Hematopoietic multipotent progenitor cell treated with erythropoietin and hydrocortisone succinate and interleukin-3 and kit ligand, for 6 days (in vitro differentiated cells): ENCODE measurements around the gene BTG2.
"Not testable (repeated sequence)": the region's sequence is repeated elsewhere in the genome, so short reads cannot be mapped to it uniquely, and the experiment has no call there.

Experiments
- DNase-seq: peaks from one replicate; pipeline ENCODE4 v3.0.0-alpha.2; 2015

Gene BTG2

GRCh38 chr1:203296460-203297073 is 8.8 kb upstream of the BTG2 start:
- no peak for DNase-seq

DNA sequence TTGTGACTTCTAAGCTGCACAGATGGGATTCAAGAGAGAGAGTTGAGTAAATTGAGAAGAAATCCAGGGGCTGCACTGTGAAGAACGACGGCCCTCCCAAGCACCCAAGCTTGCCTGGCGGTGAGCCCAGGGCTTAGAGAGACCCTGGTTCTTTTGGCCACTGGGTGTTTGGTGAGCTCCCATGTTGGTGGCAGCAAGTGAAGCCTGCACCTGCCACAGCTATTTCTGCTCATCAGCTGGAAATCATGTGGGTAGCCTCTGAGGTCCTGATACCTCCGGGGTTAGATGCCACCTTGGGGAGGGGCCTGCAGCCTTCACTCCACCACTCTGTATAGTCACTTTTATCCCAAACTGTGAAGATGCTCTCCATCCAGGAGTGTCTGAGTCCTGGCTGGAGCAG is 6.2 kb upstream of the BTG2 start:
- DNase-seq = no peak

- not testable (repeated sequence) for DNase-seq
Observed at GRCh38 chr1:203299719-203300429, 5.4 kb upstream of the BTG2 start.

DNA sequence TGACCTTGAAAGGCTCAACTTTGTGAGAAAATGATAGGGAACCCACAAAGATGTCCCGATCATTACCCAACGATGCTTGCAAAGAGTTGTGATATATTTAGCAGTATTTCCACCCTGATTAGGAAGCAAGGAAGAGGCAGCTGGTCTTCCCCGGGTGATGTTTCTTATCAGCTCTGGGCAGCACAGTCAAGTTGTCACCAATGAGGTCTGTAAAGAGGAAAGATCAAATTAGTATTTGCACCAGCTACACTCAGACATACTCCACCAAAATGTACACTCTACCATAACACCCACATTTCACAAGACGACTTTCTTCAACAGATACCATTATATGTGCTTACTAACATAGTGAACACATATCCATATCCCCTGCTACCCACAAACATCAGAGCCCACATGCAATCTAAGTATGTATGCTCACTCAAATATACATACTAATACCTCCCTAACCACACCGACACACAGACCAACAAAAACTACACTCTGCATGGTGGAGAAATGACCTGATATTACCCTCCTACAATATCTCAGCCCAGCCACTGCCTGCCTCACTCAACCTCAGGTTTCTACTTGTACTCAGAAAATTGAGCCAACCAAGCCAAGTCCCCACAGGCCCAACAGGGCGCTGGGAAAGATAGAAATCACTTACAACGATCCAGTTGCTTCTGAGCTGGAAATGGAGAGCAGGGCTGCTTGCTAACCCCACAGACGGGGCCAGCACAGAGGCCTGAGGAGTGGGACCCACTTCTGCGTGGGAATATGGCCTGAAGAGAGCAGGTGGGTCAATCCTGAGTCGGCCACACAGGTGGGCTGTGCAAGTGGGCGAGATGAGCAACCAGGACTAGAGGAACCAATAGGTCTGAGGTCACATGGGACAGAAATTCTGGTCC is 4.6 kb upstream of the BTG2 start:
- DNase-seq = peak; percentile 90

- DNase-seq = no peak
Observed at GRCh38 chr1:203301331-203301668, 4.0 kb upstream of the BTG2 start.

- DNase-seq = no peak
Observed at GRCh38 chr1:203302456-203302855, 2.9 kb upstream of the BTG2 start.

GRCh38 chr1:203302894-203303293 is 2.4 kb upstream of the BTG2 start:
- no peak for DNase-seq

DNA sequence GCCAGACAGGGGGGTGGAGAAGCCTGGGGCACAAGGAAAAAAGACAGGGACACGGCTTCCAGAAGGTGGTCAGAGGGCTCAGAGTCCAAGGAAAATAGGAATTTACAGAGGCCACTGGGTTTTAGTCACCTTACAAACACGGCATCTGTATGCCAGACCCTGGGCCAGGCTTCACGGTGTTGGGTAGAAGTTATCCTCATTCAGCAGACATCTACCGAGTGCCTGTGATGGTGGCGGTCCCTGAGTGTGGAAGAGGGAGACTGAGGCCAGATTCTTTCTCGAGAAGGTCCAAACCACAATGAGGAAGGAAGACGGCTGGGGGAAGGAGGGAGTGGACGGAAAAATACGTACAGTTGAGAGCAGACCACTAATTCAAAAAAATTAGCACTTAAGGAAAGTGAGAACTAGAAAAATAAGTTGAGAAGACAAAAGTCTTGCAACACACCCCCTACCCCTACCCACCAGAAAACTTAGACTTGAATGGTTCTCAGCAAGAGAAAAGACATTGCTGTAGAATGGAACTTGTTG is 864 bp upstream of the BTG2 start:
- DNase-seq = peak; percentile 17

GRCh38 chr1:203305809-203306088 is 430 bp downstream of the BTG2 start:
- no peak for DNase-seq

DNA sequence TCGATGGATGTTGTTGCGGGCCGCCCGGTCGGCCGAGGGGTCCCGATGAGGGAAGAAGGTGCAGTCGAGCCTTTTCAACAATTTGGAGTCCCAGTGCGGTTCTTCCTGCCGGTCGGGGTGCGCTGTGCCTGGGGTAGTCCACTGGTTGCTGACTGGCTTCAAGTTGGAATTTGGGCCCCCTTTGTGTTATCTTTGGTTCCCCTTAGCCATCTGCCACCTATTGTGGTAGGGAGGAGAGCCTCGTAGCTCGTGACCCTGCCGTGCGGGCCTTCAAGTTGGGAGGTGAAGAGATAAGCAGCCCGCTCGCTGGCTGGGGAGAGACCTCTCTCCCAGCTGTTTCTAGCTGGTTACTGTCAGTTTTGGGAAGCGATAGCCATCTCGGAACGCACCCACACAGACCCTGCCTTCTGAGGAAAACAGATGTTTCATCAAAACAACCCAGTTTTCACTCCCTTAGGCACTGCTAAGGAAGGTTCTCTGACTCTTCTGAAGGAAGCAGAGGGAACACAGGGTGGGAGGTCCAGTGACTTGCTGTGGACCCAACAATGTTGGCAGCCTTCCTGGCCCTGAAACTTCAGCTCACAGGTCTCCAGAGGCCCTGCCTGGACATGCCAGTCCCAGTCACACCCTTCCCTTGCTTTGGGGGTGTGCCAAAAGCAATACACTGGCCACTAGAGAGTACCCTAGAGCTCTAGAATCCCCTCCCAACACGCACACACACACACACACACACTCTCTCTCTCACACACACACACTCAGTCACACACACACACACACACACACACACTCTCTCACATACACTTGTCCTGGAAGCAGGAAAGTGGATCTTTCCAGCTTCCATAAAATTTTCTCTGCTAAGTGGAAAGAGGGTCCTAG is 1.0 kb downstream of the BTG2 start:
- DNase-seq = peak; percentile 89

DNA sequence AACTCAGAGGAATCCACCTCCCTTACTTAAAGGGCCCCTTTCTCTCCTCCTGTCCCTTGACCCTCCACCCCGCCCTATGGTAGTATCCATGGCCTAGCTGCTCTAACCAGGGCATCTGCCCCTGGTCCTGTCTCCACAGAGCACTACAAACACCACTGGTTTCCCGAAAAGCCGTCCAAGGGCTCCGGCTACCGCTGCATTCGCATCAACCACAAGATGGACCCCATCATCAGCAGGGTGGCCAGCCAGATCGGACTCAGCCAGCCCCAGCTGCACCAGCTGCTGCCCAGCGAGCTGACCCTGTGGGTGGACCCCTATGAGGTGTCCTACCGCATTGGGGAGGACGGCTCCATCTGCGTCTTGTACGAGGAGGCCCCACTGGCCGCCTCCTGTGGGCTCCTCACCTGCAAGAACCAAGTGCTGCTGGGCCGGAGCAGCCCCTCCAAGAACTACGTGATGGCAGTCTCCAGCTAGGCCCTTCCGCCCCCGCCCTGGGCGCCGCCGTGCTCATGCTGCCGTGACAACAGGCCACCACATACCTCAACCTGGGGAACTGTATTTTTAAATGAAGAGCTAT is 1.7 kb downstream of the BTG2 start:
- DNase-seq = no peak

GRCh38 chr1:203307641-203308126 is 2.4 kb downstream of the BTG2 start:
- no peak for DNase-seq

GRCh38 chr1:203308328-203308922 is 3.1 kb downstream of the BTG2 start:
- DNase-seq = no peak

DNA sequence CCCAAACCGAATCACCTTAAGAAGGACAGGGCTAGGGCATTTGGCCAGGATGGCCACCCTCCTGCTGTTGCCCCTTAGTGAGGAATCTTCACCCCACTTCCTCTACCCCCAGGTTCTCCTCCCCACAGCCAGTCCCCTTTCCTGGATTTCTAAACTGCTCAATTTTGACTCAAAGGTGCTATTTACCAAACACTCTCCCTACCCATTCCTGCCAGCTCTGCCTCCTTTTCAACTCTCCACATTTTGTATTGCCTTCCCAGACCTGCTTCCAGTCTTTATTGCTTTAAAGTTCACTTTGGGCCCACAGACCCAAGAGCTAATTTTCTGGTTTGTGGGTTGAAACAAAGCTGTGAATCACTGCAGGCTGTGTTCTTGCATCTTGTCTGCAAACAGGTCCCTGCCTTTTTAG is 3.6 kb downstream of the BTG2 start:
- DNase-seq = no peak

GRCh38 chr1:203311368-203312301 is 6.3 kb downstream of the BTG2 start:
- peak; percentile 97 for DNase-seq

- DNase-seq = not testable (repeated sequence)
Observed at GRCh38 chr1:203314025-203314759, 8.9 kb downstream of the BTG2 start.

DNA sequence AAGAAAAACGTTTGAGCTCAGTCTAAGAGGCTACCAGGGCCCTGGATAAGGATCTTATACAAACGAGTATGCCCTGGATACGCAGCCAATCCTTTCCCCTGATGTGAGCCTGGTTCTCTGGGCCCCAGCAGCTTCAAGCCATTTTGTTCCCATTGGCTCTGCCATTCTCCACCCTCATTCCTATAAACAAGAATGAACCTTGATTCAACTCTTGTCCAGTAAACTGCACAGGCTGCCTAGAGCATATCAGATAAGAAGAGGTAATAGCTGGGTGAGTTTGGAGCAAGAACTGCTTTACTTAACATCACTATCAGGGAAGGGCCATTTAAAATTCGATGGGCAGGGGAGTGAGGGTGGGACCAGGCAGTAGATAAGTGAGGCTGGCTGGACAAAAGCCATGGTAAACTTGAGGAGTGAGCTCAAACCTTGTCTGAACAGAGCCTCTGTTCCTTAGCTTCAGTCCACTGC is 11.3 kb downstream of the BTG2 start:
- peak; percentile 45 for DNase-seq

DNA sequence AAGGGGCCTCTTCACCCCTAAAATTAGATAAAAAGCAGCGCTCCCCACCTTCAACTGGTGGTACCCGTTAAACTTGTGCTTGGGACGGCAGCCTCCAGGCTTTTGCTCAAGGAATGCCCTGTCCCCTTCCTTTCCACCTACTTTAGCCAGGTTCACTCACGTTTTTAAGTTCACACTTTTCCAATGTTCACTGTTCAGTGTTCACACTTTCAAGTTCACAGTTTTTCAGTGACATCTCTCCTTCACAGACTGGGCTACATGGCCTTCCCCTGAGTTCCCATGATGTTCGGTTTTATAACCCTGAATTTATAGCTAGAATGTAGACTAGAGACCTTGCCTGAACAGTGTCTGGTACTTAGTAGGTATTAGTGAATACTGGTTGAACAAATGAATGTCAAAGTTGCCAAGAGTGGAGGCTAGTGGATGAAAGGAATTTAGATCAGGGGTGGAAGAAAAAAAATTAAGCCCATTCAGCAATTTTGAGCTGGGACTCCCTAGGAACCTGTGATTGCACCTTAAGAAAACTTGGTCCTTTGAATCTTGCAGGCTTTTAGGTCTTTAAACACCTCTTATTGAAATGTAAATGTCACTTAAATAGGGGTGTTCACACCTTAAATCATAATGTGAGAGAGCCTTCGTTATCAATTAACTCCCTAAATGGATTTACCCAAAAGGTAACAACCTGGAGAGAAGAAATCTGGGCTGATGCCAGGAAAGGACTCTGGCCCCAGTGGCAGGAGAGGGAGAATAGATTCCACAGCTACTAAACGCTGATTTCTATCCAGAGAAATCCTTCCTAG is 12.3 kb downstream of the BTG2 start:
- no peak for DNase-seq

DNA sequence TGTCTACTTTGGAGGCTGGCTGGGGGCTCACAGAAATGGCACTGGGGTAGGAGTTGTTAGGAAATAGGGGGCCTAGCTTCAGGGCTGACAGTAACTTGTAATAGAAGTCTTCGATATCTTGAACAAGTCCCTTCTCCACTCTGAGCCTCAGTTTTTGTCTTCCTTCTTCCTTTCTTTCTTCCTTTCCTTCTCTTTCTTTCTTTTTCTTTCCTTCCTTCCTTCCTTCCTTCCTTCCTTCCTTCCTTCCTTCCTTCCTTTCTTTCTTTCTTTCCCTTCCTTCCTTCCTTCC is 12.9 kb downstream of the BTG2 start:
- no peak for DNase-seq
